ENCODE data around the gene RAB3IL1.

Gene RAB3IL1

GRCh38 chr11:61862714-61863547, 54.4 kb downstream of the RAB3IL1 start:
- no peak for DNase-seq

GRCh38 chr11:61861634-61862033, 55.7 kb downstream of the RAB3IL1 start:
- no peak for DNase-seq

GRCh38 chr11:61860054-61860903, 57.1 kb downstream of the RAB3IL1 start:
- no peak for DNase-seq

- no peak for DNase-seq
Observed at GRCh38 chr11:61855939-61856680, 61.3 kb downstream of the RAB3IL1 start.

- DNase-seq, result no peak
Observed at GRCh38 chr11:61854966-61855714, 62.2 kb downstream of the RAB3IL1 start.

GRCh38 chr11:61854206-61854895, 63.0 kb downstream of the RAB3IL1 start:
- no peak for DNase-seq

- DNase-seq, result no peak
Observed at GRCh38 chr11:61853698-61854169, 63.6 kb downstream of the RAB3IL1 start.

- no peak for DNase-seq
Observed at GRCh38 chr11:61851900-61852295, 65.5 kb downstream of the RAB3IL1 start.

GRCh38 chr11:61851113-61851899, 66.1 kb downstream of the RAB3IL1 start:
- no peak for DNase-seq

GRCh38 chr11:61850687-61851086, 66.7 kb downstream of the RAB3IL1 start:
- DNase-seq, result no peak

GRCh38 chr11:61848631-61849030, 68.7 kb downstream of the RAB3IL1 start:
- no peak for DNase-seq

GRCh38 chr11:61847914-61848581, 69.3 kb downstream of the RAB3IL1 start:
- no peak for DNase-seq
